Liver (tissue), 9 donors: ENCODE results near the gene ERBB4. TPM values are rescaled to one million over a fixed set of nuclear protein-coding genes. Genes with fewer than 3 reads are reported as not detected.

Experiments
- DNase-seq: peaks from one replicate; pipeline ENCODE4 v3.0.0-alpha.2; 2017; ENCODE audit warnings: low spot score
- H3K27ac ChIP-seq, 2 donors: one replicate each; pipeline ENCODE4 v1.7.0; 2013; ENCODE audit warnings: inconsistent platforms in 2 of 2, low read length in 2 of 2, control low read depth in 1 of 2, low read depth in 1 of 2, mild to moderate bottlenecking in 1 of 2
- H3K27me3 ChIP-seq, 4 donors: one replicate each; pipeline versions ENCODE4 v1.6.1 to v1.7.0; 2013; ENCODE audit warnings: low read length in 3 of 4, inconsistent platforms in 1 of 4, mild to moderate bottlenecking in 1 of 4, moderate library complexity in 1 of 4; ENCODE audit not compliant: control insufficient read depth in 4 of 4, insufficient read depth in 4 of 4
- H3K36me3 ChIP-seq, 4 donors: one replicate each; pipeline versions ENCODE4 v1.6.1 to v1.7.0; 2013; ENCODE audit warnings: low read length in 3 of 4, mild to moderate bottlenecking in 3 of 4, low read depth in 1 of 4, moderate library complexity in 1 of 4; ENCODE audit not compliant: control insufficient read depth in 4 of 4, insufficient read depth in 3 of 4
- H3K4me1 ChIP-seq, 4 donors: one replicate each; pipeline versions ENCODE4 v1.6.1 to v1.7.0; 2013; ENCODE audit warnings: low read length in 3 of 4, mild to moderate bottlenecking in 3 of 4, moderate library complexity in 1 of 4; ENCODE audit not compliant: control insufficient read depth in 4 of 4, insufficient read depth in 4 of 4
- H3K4me3 ChIP-seq, 3 donors: one replicate each; pipeline versions ENCODE4 v1.6.1 to v1.7.0; 2013; ENCODE audit warnings: low read length in 3 of 3, control low read depth in 1 of 3, low read depth in 1 of 3, mild to moderate bottlenecking in 1 of 3
- H3K9ac ChIP-seq, 2 donors: one replicate each; pipeline ENCODE4 v1.7.0; 2013; ENCODE audit warnings: low read length in 2 of 2, mild to moderate bottlenecking in 2 of 2, moderate library complexity in 2 of 2, control low read depth in 1 of 2, low read depth in 1 of 2
- H3K9me3 ChIP-seq, 4 donors: one replicate each; pipeline versions ENCODE4 v1.6.1 to v1.7.0; 2013; ENCODE audit warnings: low read length in 3 of 4; ENCODE audit not compliant: control insufficient read depth in 4 of 4
- ATF3 ChIP-seq: IDR thresholded peaks from 2 replicates; pipeline ENCODE4 v1.6.1; 2016; ENCODE audit warnings: antibody characterized with exemption
- CTCF ChIP-seq: fragments of 150-350 bp; IDR thresholded peaks from 2 replicates; pipeline ENCODE4 v1.5.1; 2017; ENCODE audit warnings: improper control_type of control experiment, low read depth, low read length; ENCODE audit not compliant: missing input control
- EGR1 ChIP-seq, 2 donors: IDR thresholded peaks; 2 replicates each; pipeline ENCODE4 v1.6.1; 2016 to 2018; ENCODE audit warnings: antibody characterized with exemption in 2 of 2, low read depth in 2 of 2
- FOXA2 ChIP-seq: IDR thresholded peaks from 2 replicates; pipeline ENCODE4 v1.6.1; 2016; ENCODE audit warnings: antibody characterized with exemption
- GABPA ChIP-seq, 2 donors: IDR thresholded peaks in 1 of 2; conservative IDR thresholded peaks in 1 of 2; 2 replicates each; pipeline ENCODE4 v1.6.1; 2016; ENCODE audit warnings: antibody characterized with exemption in 2 of 2, mild to moderate bottlenecking in 1 of 2, moderate library complexity in 1 of 2
- HNF4A ChIP-seq, 2 donors: conservative IDR thresholded peaks; 2 replicates each; pipeline ENCODE4 v1.6.1; 2016; ENCODE audit warnings: antibody characterized with exemption in 2 of 2, mild to moderate bottlenecking in 2 of 2
- JUND ChIP-seq, 2 donors: IDR thresholded peaks; 2 replicates each; pipeline ENCODE4 v1.6.1; 2016; ENCODE audit warnings: antibody characterized with exemption in 2 of 2
- RAD21 ChIP-seq, 2 donors: IDR thresholded peaks; 2 replicates each; pipeline ENCODE4 v1.6.1; 2016; ENCODE audit warnings: antibody characterized with exemption in 2 of 2, mild to moderate bottlenecking in 2 of 2
- REST ChIP-seq: IDR thresholded peaks from 2 replicates; pipeline ENCODE4 v1.6.1; 2016; ENCODE audit warnings: antibody characterized with exemption, mild to moderate bottlenecking
- RXRA ChIP-seq, 2 donors: IDR thresholded peaks; 2 replicates each; pipeline ENCODE4 v1.6.1; 2017 to 2018; ENCODE audit warnings: antibody characterized with exemption in 2 of 2, mild to moderate bottlenecking in 1 of 2
- TAF1 ChIP-seq: conservative IDR thresholded peaks from 2 replicates; pipeline ENCODE4 v1.6.1; 2016; ENCODE audit warnings: antibody characterized with exemption, mild to moderate bottlenecking
- YY1 ChIP-seq: IDR thresholded peaks from 2 replicates; pipeline ENCODE4 v1.6.1; 2016; ENCODE audit warnings: antibody characterized with exemption, mild to moderate bottlenecking
- ZBTB33 ChIP-seq: IDR thresholded peaks from 2 replicates; pipeline ENCODE4 v1.6.1; 2016; ENCODE audit warnings: antibody characterized with exemption
- WGBS: extraction: QIAGEN DNeasy Blood & Tissue Kit; methylation state at CpG from one replicate; pipeline ENCODE4 v1.1.7; 2013; 5-methylcytosine and 5-hydroxymethylcytosine counted together
- polyA plus RNA-seq, 2 donors: library from polyadenylated mRNA; stranded (reverse) in 1 of 2; unstranded in 1 of 2; fragments of 200-250 nt in 1 of 2; fragments of >200 nt in 1 of 2; fragmentation: Nextera tagmentation in 1 of 2; extraction: Ambion mirVana in 1 of 2; gene quantifications; one replicate each; pipeline versions ENCODE4 v1.2.1 to v1.2.3, GENCODE V29; 2013 to 2015
- total RNA-seq, 2 donors: library from RNA; depleted of rRNA; stranded (reverse); fragments of >200 nt; gene quantifications; one replicate each; pipeline ENCODE4 v1.2.3, GENCODE V29; 2014
- donor health status: healthy.
- donor health status: healthy.
- donor health status: healthy.
- donor health status: healthy.
- donor health status: healthy.

The ERBB4 gene
- total and polyA plus RNA-seq, 4 donors, result 0.03 to 0.42 TPM; not detected in 2

GRCh38 chr2:212001325-212001724 lies 537.3 kb downstream of the ERBB4 start (continued):
- TF ChIP-seq FOXA2 (no peak), JUND (IDR thresholded peaks at IDR 0.05) (no peak), GABPA (IDR thresholded peaks at IDR 0.05 in 1 of 2, conservative IDR thresholded peaks at IDR 0.05 in 1 of 2) (no peak), RXRA (IDR thresholded peaks at IDR 0.05) (no peak), ATF3 (no peak)

- DNase-seq, result no peak
- no peak overlapping the region for H3K9ac ChIP-seq
- no peak overlapping the region for H3K4me3 ChIP-seq
- TF ChIP-seq YY1 (no peak), CTCF (no peak), RXRA (IDR thresholded peaks at IDR 0.05) (no peak), REST (no peak), JUND (IDR thresholded peaks at IDR 0.05) (no peak)
- 64% methylated on average over 4 of the region's 4 CpGs for WGBS
- H3K36me3 ChIP-seq, result no peaks in the 10 kb centered on the region
- H3K27me3 ChIP-seq, result no peaks in the 10 kb centered on the region
- H3K27ac ChIP-seq, result no peak overlapping the region
- no peaks in the 10 kb centered on the region for H3K9me3 ChIP-seq
- no peaks in the 10 kb centered on the region for H3K4me1 ChIP-seq
These were observed 541.7 kb downstream of the ERBB4 start for GRCh38 chr2:211996857-211997256.

- DNase-seq, result no peak
- no peak overlapping the region for H3K27ac ChIP-seq
- no peaks in the 10 kb centered on the region for H3K36me3 ChIP-seq
- no peaks in the 10 kb centered on the region for H3K4me1 ChIP-seq
- no peaks in the 10 kb centered on the region for H3K27me3 ChIP-seq
- WGBS, result 59% methylated on average over 2 of the region's 2 CpGs
- no peak overlapping the region for H3K9ac ChIP-seq
- H3K9me3 ChIP-seq, result no peaks in the 10 kb centered on the region
- no peak for TF ChIP-seq ZBTB33
- no peak for TF ChIP-seq RXRA (IDR thresholded peaks at IDR 0.05)
- TF ChIP-seq JUND (IDR thresholded peaks at IDR 0.05), result no peak
- TF ChIP-seq RAD21 (IDR thresholded peaks at IDR 0.05), result no peak
- no peak for TF ChIP-seq EGR1 (IDR thresholded peaks at IDR 0.05; ENCODE audit: low read depth in 2 of 2)
- no peak for TF ChIP-seq FOXA2
- no peak for TF ChIP-seq ATF3
- TF ChIP-seq TAF1, result no peak
- no peak for TF ChIP-seq GABPA (IDR thresholded peaks at IDR 0.05 in 1 of 2, conservative IDR thresholded peaks at IDR 0.05 in 1 of 2)
- no peak for TF ChIP-seq HNF4A (conservative IDR thresholded peaks at IDR 0.05)
- H3K4me3 ChIP-seq, result no peak overlapping the region
These were observed 543.8 kb downstream of the ERBB4 start for GRCh38 chr2:211994806-211995205.
